Activated T-cell treated with anti-CD3 and anti-CD28 coated beads, Interleukin-2, amount 50 U/mL, for 72 hours (primary cell): ENCODE measurements around the gene EZH1. TPM values are rescaled to one million over a fixed set of nuclear protein-coding genes. Genes with fewer than 3 reads are reported as not detected.
A peak's percentile ranks its signal among the peaks of the same experiment; 100 is the strongest.
"Not testable (repeated sequence)": the region's sequence is repeated elsewhere in the genome, so short reads cannot be mapped to it uniquely, and the experiment has no call there.

ENCODE experiments used
- ATAC-seq, 2 donors: fragments of 150-1000 bp; cut with Tn5 transposase; replicated peaks in 1 of 2; 2 replicates each; pipeline ENCODE4 v1.10.0; 2021; ENCODE audit warnings: moderate library complexity in 2 of 2, mild to moderate bottlenecking in 1 of 2
- DNase-seq, 2 donors: peaks; one replicate each; pipeline ENCODE4 v3.0.0; 2021 to 2022; ENCODE audit warnings: mixed read lengths in 1 of 2
- H3K27ac Mint-ChIP-seq: one replicate; pipeline ENCODE4 v1.8.0; 2022; ENCODE audit warnings: mild to moderate bottlenecking, moderate library complexity, mixed read lengths
- H3K27me3 Mint-ChIP-seq: one replicate; pipeline ENCODE4 v1.8.0; 2022; ENCODE audit warnings: low read depth, mixed read lengths
- H3K36me3 Mint-ChIP-seq, 2 donors: one replicate each; pipeline ENCODE4 v1.8.0; 2022; ENCODE audit warnings: mixed read lengths in 2 of 2, mild to moderate bottlenecking in 1 of 2; ENCODE audit not compliant: insufficient read depth in 2 of 2
- H3K4me1 Mint-ChIP-seq: one replicate; pipeline ENCODE4 v1.8.0; 2022; ENCODE audit warnings: low read depth, mixed read lengths
- H3K4me3 Mint-ChIP-seq, 2 donors: one replicate each; pipeline ENCODE4 v1.8.0; 2022; ENCODE audit warnings: mild to moderate bottlenecking in 2 of 2, mixed read lengths in 2 of 2, moderate library complexity in 2 of 2
- H3K9me3 Mint-ChIP-seq, 2 donors: one replicate each; pipeline ENCODE4 v1.8.0; 2022; ENCODE audit warnings: mixed read lengths in 2 of 2
- total RNA-seq, 2 donors: library from RNA; stranded (reverse); gene quantifications; one replicate each; pipeline ENCODE4 v1.2.3, GENCODE V29; 2022

EZH1 gene
- total RNA-seq, 2 donors from 2014 or later: 40.9 to 45.9 TPM

GRCh38 chr17:42779936-42780850 is 35.4 kb upstream of the EZH1 start, which contains the start of gene WNK4:
Gene WNK4 (plus strand): TSS chr17:42780610. CDS start chr17:42780699, 89 bp downstream.
- Mint-ChIP-seq H3K4me3 (peak within 1 kb of the TSS in 1 of 2 donors; percentile 18), H3K27me3 (peaks cover 36% of the 10 kb centered on the region), H3K4me1 (peaks cover 32% of the 10 kb centered on the region), H3K36me3 (peaks cover 1 to 4% of the 10 kb centered on the region in 2 donors), H3K9me3 (no peaks in the 10 kb centered on the region), H3K27ac (no peak within 1 kb of the TSS)
- DNase-seq: no peak
- ATAC-seq: peak in 1 of 2 donors; percentile 18

GRCh38 chr17:42779304-42779935 is 34.6 kb upstream of the EZH1 start:
- Mint-ChIP-seq H3K27me3 (peaks cover 28% of the 10 kb centered on the region), H3K4me3 (peak overlapping the region in 1 of 2 donors; percentile 18), H3K27ac (no peak overlapping the region), H3K36me3 (peaks cover 1 to 8% of the 10 kb centered on the region in 2 donors), H3K4me1 (peaks cover 28% of the 10 kb centered on the region), H3K9me3 (no peaks in the 10 kb centered on the region)
- no peak for DNase-seq
- no peak for ATAC-seq

DNA sequence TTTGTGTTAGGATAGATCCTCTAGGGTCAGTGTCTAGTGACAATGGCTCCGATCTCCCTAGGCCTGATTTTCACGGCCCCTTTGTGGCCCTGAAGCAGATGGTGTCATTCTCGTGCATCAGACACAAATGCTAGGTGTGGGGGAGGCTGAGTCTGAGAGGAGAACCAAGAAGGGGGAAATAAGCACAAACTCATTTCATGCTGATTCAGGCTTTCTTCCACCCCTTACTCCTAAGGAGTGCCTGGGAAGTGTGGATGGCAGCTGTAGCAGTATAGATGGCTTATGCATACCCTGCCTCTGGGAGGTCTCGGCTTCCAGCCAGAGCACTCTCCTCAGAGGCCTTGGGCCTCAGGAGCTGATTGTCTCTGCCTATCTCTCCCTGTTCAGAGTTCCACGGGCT is 33.7 kb upstream of the EZH1 start:
- no peak overlapping the region for H3K27ac Mint-ChIP-seq
- H3K4me1 Mint-ChIP-seq: peaks cover 34% of the 10 kb centered on the region
- no peak overlapping the region for H3K4me3 Mint-ChIP-seq
- no peak for DNase-seq
- no peak for ATAC-seq
- H3K36me3 Mint-ChIP-seq: peaks cover 1 to 8% of the 10 kb centered on the region in 2 donors
- no peaks in the 10 kb centered on the region for H3K9me3 Mint-ChIP-seq
- peaks cover 20% of the 10 kb centered on the region for H3K27me3 Mint-ChIP-seq

- Mint-ChIP-seq H3K4me3 (peak overlapping the region; percentile 99), H3K27ac (no peak overlapping the region), H3K9me3 (no peaks in the 10 kb centered on the region), H3K27me3 (no peaks in the 10 kb centered on the region), H3K36me3 (peaks cover 1 to 8% of the 10 kb centered on the region in 2 donors), H3K4me1 (peaks cover 32% of the 10 kb centered on the region)
- no peak for DNase-seq
- ATAC-seq: no peak
Observed at GRCh38 chr17:42775534-42776098, 30.8 kb upstream of the EZH1 start.

- Mint-ChIP-seq H3K36me3 (peaks cover 1 to 8% of the 10 kb centered on the region in 2 donors), H3K9me3 (no peaks in the 10 kb centered on the region), H3K4me3 (peak overlapping the region; percentile 99), H3K27me3 (no peaks in the 10 kb centered on the region), H3K4me1 (peaks cover 25% of the 10 kb centered on the region), H3K27ac (peak overlapping the region; percentile 98)
- DNase-seq (no peak), ATAC-seq (no peak)
Observed at GRCh38 chr17:42774066-42774745, 29.4 kb upstream of the EZH1 start.

DNA sequence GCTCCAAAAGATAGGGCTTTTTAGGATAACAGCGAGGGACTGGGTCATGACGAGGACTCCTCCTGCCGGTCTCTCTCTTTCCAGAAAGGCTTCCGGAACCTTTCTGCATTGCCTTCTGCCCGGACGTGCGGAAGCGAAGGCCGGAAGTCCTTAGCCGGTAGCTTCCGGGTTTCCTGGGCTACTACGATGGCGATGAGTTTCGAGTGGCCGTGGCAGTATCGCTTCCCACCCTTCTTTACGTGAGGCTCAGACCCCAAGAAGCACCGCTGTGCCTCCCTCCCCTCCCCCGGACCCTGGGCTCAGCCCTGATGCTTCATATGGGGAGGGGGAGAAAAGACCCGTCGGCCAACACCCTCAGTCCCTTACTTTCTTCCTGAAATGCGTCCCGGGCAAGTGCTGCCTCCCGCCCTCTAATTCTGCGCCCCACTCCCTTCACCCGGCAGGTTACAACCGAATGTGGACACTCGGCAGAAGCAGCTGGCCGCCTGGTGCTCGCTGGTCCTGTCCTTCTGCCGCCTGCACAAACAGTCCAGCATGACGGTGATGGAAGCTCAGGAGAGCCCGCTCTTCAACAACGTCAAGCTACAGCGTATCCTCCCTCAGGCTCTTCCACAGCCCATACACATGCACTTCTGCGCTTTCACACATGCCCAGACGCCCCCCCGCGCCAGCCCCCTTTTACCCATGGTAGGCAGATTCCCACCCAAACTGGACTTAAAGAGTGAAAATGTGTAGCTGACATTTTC is 28.6 kb upstream of the EZH1 start, which contains the start of gene VPS25:
Gene VPS25 (plus strand): TSS at position 160 of the 746 bp plus-strand sequence. CDS start 27 bp downstream, at position 187.
- Mint-ChIP-seq H3K9me3 (no peaks in the 10 kb centered on the region), H3K27me3 (peaks cover 2% of the 10 kb centered on the region), H3K4me1 (peaks cover 25% of the 10 kb centered on the region), H3K4me3 (peak within 1 kb of the TSS; percentile 99), H3K36me3 (peaks cover 1 to 8% of the 10 kb centered on the region in 2 donors), H3K27ac (peak within 1 kb of the TSS; percentile 98)
- DNase-seq: peak; percentile 78 to 79
- ATAC-seq: peak; percentile 96 to 98

DNA sequence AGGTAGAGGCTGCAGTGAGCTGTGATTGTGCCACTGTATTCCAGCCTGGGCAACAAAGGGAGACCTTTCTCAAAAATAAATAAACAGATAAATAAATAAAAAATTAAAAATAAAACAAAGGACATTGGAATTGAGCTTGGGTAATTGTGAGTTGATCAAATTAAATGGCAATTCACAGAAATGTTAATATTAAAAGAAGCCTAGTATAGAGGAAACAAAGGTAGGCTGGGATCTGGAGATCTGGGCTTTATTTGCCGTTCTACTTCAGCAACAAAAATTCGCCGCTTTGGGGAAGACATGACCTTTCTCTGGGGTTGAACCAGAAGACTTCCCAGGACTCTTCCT is 28.1 kb upstream of the EZH1 start:
- Mint-ChIP-seq H3K4me1 (peaks cover 25% of the 10 kb centered on the region), H3K36me3 (peaks cover 1 to 8% of the 10 kb centered on the region in 2 donors), H3K4me3 (peak overlapping the region; percentile 99), H3K27me3 (peaks cover 8% of the 10 kb centered on the region), H3K27ac (peak overlapping the region; percentile 98), H3K9me3 (no peaks in the 10 kb centered on the region)
- no peak for DNase-seq
- peak; percentile 11 to 29 for ATAC-seq

GRCh38 chr17:42769964-42770363 is 25.1 kb upstream of the EZH1 start:
- Mint-ChIP-seq H3K4me1 (peaks cover 25% of the 10 kb centered on the region), H3K27me3 (peaks cover 25% of the 10 kb centered on the region)
- not testable (repeated sequence) for H3K36me3 Mint-ChIP-seq, ATAC-seq, DNase-seq, H3K9me3 Mint-ChIP-seq, H3K4me3 Mint-ChIP-seq, H3K27ac Mint-ChIP-seq

DNA sequence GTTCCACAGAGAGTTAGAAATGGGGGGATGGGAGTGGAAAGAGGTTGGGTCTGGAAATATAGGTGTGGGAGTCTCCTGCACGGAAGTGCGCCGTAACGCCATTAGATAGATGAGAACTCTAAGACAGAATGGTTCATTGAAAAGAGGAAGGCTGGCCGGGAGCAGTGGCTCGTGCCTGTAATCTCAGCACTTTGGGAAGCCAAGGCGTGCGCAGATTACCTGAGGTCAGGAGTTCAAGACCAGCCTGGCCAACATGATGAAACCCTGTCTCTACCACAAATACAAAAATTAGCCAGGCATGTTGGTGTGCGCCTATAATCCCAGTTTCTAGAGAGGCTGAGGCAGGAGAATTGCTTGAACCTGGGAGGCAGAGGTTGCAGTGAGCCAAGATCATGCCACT is 23.2 kb upstream of the EZH1 start:
- DNase-seq, H3K27ac Mint-ChIP-seq, ATAC-seq: not testable (repeated sequence)

DNA sequence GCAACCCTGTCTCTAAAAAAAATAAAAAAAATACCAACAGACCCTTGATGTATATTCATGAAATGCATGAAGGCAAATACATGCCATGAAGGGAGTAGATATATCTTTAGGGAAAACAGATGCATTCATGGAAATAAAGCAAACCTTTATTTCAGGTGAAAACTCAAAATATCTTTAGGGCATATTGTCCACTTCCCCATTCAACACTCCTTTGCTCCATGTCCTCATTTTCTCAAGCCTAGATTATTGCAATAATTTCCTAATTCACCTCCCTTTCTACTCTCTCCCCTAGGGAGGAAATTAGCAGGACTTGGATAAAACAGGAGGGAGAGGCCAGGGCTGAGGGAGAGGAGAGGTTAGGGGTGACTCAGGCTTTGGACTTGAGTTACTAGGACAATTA is 22.7 kb upstream of the EZH1 start:
- H3K27ac Mint-ChIP-seq: no peak overlapping the region
- peaks cover 45% of the 10 kb centered on the region for H3K27me3 Mint-ChIP-seq
- H3K4me1 Mint-ChIP-seq: peaks cover 8% of the 10 kb centered on the region
- no peak for ATAC-seq
- H3K4me3 Mint-ChIP-seq: no peak overlapping the region
- no peaks in the 10 kb centered on the region for H3K36me3 Mint-ChIP-seq
- no peak for DNase-seq
- no peaks in the 10 kb centered on the region for H3K9me3 Mint-ChIP-seq

More for the DNA sequence above, 23.2 kb upstream of the EZH1 start:
- H3K9me3 Mint-ChIP-seq, H3K4me3 Mint-ChIP-seq, H3K36me3 Mint-ChIP-seq: not testable (repeated sequence)
- Mint-ChIP-seq H3K27me3 (peaks cover 40% of the 10 kb centered on the region), H3K4me1 (peaks cover 13% of the 10 kb centered on the region)

DNA sequence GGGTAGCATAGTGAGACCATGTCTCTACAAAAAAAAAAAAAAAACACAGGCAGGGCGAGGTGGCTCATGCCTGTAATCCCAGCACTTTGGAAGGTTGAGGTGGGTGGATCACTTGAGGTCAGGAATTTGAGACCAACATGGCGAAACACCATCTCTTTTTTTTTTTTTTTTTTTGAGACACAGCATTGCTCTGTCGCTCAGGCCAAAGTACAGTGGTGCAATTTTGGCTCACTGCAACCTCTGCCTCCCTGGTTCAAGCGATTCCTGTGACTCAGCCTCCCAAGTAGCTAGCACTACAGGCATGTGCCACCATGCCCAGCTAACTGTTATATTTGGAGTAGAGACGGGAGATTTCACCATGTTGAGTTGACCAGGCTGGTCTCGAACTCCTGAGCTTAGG is 21.3 kb upstream of the EZH1 start:
- Mint-ChIP-seq H3K4me1 (no peaks in the 10 kb centered on the region), H3K4me3 (no peak overlapping the region), H3K27me3 (peaks cover 55% of the 10 kb centered on the region), H3K27ac (no peak overlapping the region), H3K36me3 (no peaks in the 10 kb centered on the region), H3K9me3 (no peaks in the 10 kb centered on the region)
- DNase-seq (no peak), ATAC-seq (no peak)

DNA sequence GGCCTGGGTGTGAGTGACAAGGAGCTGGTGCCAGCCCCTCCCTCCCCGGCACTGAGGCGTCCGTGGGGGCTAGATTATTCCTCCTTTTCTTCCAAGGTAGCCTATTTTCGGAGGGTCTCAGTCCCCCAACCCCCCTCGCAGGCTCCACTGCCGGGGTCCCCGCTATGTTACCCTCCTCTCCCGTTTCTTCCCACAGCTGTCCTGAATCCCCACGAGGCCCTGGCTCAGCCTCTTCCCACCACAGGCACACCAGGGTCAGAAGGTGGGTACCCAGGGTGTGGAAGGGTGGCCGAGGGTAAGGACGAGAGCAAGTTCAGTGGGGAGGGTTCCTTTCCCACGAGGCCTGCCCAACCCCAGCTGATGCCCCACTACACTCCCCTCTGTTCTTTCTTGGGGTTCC is 16.8 kb upstream of the EZH1 start:
- Mint-ChIP-seq H3K4me3 (peak overlapping the region; percentile 36 to 53), H3K27me3 (peaks cover 72% of the 10 kb centered on the region), H3K9me3 (no peaks in the 10 kb centered on the region)

More for the DNA sequence above, 16.8 kb upstream of the EZH1 start:
- Mint-ChIP-seq H3K36me3 (no peaks in the 10 kb centered on the region), H3K27ac (no peak overlapping the region), H3K4me1 (peaks cover 4% of the 10 kb centered on the region)
- ATAC-seq (no peak), DNase-seq (no peak)
